BE2C (cell line): ENCODE measurements around the gene IL17A.

Experiments
- DNase-seq: peaks from one replicate; pipeline ENCODE4 v3.0.0-alpha.2; 2020
- H3K27me3 ChIP-seq: fragments of 250-450 bp; sonication (Bioruptor Pico); 2 replicates; pipeline ENCODE4 v1.5.1; 2020; ENCODE audit warnings: mild to moderate bottlenecking
- H3K36me3 ChIP-seq: fragments of 250-450 bp; sonication (Bioruptor Pico); 2 replicates; pipeline ENCODE4 v1.5.1; 2020; ENCODE audit warnings: mild to moderate bottlenecking
- H3K4me1 ChIP-seq: fragments of 250-450 bp; sonication (Bioruptor Pico); 2 replicates; pipeline ENCODE4 v1.5.1; 2020
- H3K4me3 ChIP-seq: 2 replicates; pipeline ENCODE4 v1.5.1; 2011; ENCODE audit warnings: low read depth, low read length
- H3K9me3 ChIP-seq: fragments of 250-450 bp; sonication (Bioruptor Pico); 2 replicates; pipeline ENCODE4 v1.5.1; 2020
- CTCF ChIP-seq: IDR thresholded peaks from 2 replicates; pipeline ENCODE4 v1.5.1; 2012; ENCODE audit warnings: mild to moderate bottlenecking, low read depth, low read length

IL17A gene

GRCh38 chr6:52216932-52217575, 30.9 kb downstream of the IL17A start:
- Histone ChIP-seq H3K27me3 (no peaks in the 10 kb centered on the region; the same call in 1 of the 2 replicates), H3K4me3 (no peak overlapping the region), H3K9me3 (no peaks in the 10 kb centered on the region), H3K4me1 (no peaks in the 10 kb centered on the region), H3K36me3 (no peaks in the 10 kb centered on the region)
- DNase-seq: no peak
- no peak for TF ChIP-seq CTCF

- Histone ChIP-seq H3K36me3 (no peaks in the 10 kb centered on the region), H3K27me3 (no peaks in the 10 kb centered on the region), H3K4me1 (no peaks in the 10 kb centered on the region), H3K9me3 (no peaks in the 10 kb centered on the region), H3K4me3 (no peak overlapping the region)
- TF ChIP-seq CTCF: no peak
- no peak for DNase-seq
These were observed 31.6 kb downstream of the IL17A start for GRCh38 chr6:52217761-52218160.

GRCh38 chr6:52221302-52221701, 35.1 kb downstream of the IL17A start:
- Histone ChIP-seq H3K9me3 (no peaks in the 10 kb centered on the region), H3K27me3 (no peaks in the 10 kb centered on the region), H3K4me3 (no peak overlapping the region), H3K4me1 (no peaks in the 10 kb centered on the region), H3K36me3 (no peaks in the 10 kb centered on the region)
- TF ChIP-seq CTCF: no peak
- no peak for DNase-seq

GRCh38 chr6:52227495-52227894, 41.3 kb downstream of the IL17A start:
- Histone ChIP-seq H3K36me3 (no peaks in the 10 kb centered on the region), H3K9me3 (no peaks in the 10 kb centered on the region), H3K27me3 (no peaks in the 10 kb centered on the region), H3K4me1 (no peaks in the 10 kb centered on the region), H3K4me3 (no peak overlapping the region)
- DNase-seq: no peak
- TF ChIP-seq CTCF: no peak

GRCh38 chr6:52230685-52231084, 44.5 kb downstream of the IL17A start:
- Histone ChIP-seq H3K27me3 (no peaks in the 10 kb centered on the region; the same call in 1 of the 2 replicates), H3K9me3 (no peaks in the 10 kb centered on the region), H3K4me1 (no peaks in the 10 kb centered on the region; the same call in 1 of the 2 replicates), H3K36me3 (no peaks in the 10 kb centered on the region), H3K4me3 (no peak overlapping the region)
- TF ChIP-seq CTCF: no peak
- DNase-seq: no peak

- Histone ChIP-seq H3K9me3 (no peaks in the 10 kb centered on the region), H3K4me3 (no peak overlapping the region), H3K27me3 (no peaks in the 10 kb centered on the region; the same call in 1 of the 2 replicates), H3K36me3 (no peaks in the 10 kb centered on the region), H3K4me1 (no peaks in the 10 kb centered on the region; the same call in 1 of the 2 replicates)
- DNase-seq: no peak
- no peak for TF ChIP-seq CTCF
These were observed 45.4 kb downstream of the IL17A start for GRCh38 chr6:52231406-52232127.
